A673 (cell line): ENCODE results near the gene PSTPIP1.

Experiments used
- EZH2 ChIP-seq: fragments of 200-600 bp; sonication (generic); IDR thresholded peaks from 2 replicates; pipeline ENCODE4 v1.6.1; 2017; ENCODE audit warnings: borderline replicate concordance, low read depth, mild to moderate bottlenecking, mixed read lengths, antibody characterized with exemption, low read length; ENCODE audit not compliant: poor library complexity, severe bottlenecking
- TF ChIP-seq, protein P1 (sequence below): fragments of 300-800, 200-600 bp; sonication (generic); conservative IDR thresholded peaks from 2 replicates; pipeline ENCODE4 v1.5.1; 2017; ENCODE audit warnings: low read depth, mild to moderate bottlenecking, antibody characterized with exemption, low read length, moderate library complexity, mixed read lengths

GRCh38 chr15:77081971-77082370 lies 87.0 kb downstream of the PSTPIP1 start:
- TF ChIP-seq, protein P1, sequence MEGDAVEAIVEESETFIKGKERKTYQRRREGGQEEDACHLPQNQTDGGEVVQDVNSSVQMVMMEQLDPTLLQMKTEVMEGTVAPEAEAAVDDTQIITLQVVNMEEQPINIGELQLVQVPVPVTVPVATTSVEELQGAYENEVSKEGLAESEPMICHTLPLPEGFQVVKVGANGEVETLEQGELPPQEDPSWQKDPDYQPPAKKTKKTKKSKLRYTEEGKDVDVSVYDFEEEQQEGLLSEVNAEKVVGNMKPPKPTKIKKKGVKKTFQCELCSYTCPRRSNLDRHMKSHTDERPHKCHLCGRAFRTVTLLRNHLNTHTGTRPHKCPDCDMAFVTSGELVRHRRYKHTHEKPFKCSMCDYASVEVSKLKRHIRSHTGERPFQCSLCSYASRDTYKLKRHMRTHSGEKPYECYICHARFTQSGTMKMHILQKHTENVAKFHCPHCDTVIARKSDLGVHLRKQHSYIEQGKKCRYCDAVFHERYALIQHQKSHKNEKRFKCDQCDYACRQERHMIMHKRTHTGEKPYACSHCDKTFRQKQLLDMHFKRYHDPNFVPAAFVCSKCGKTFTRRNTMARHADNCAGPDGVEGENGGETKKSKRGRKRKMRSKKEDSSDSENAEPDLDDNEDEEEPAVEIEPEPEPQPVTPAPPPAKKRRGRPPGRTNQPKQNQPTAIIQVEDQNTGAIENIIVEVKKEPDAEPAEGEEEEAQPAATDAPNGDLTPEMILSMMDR = no peak
- TF ChIP-seq EZH2 = no peak
